Erythroblast (primary cell): ENCODE data around the gene CNEP1R1.

ENCODE experiments used
- GATA1 ChIP-seq: IDR thresholded peaks from 2 replicates; pipeline ENCODE4 v1.6.1; 2011; ENCODE audit warnings: low read depth, mild to moderate bottlenecking, control low read depth, low read length, moderate library complexity
- POLR2A ChIP-seq: IDR thresholded peaks from 2 replicates; pipeline ENCODE4 v1.6.1; 2011; ENCODE audit warnings: mild to moderate bottlenecking, low read length

DNA sequence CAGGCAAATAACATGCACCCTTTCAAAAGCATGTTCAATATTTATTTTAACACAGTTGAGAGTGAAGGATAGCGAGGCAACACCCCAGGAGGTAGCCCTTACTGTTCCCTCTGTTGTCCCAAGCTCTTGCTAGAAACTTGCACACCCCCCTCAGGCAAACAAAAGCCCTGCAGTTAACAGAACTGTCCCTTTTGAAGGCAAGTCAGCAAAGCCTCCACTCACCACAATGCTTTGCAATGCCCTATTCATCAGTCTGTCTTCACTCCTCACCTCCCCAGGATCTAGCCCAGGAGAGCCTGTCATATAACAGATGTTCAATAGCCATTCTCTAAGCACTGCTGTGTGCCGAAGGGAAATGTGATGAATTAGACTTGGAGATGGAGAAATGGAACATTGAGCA is 3.5 kb upstream of the CNEP1R1 start:
- no peak for TF ChIP-seq POLR2A
- TF ChIP-seq GATA1: no peak
